Liver (tissue), 3 donors: ENCODE data around the gene TRPV4.

Source experiments
- RAD21 ChIP-seq, 2 donors: IDR thresholded peaks; 2 replicates each; pipeline ENCODE4 v1.6.1; 2016; ENCODE audit warnings: antibody characterized with exemption in 2 of 2, mild to moderate bottlenecking in 2 of 2
- TF ChIP-seq, protein P1 (sequence below): fragments of 150-350 bp; IDR thresholded peaks from 2 replicates; pipeline ENCODE4 v1.5.1; 2017; ENCODE audit warnings: improper control_type of control experiment, low read depth, low read length; ENCODE audit not compliant: missing input control
- TF ChIP-seq, protein P2 (sequence below): IDR thresholded peaks from 2 replicates; pipeline ENCODE4 v1.6.1; 2016; ENCODE audit warnings: antibody characterized with exemption, mild to moderate bottlenecking
- donor health status: healthy.
- donor health status: healthy.

DNA sequence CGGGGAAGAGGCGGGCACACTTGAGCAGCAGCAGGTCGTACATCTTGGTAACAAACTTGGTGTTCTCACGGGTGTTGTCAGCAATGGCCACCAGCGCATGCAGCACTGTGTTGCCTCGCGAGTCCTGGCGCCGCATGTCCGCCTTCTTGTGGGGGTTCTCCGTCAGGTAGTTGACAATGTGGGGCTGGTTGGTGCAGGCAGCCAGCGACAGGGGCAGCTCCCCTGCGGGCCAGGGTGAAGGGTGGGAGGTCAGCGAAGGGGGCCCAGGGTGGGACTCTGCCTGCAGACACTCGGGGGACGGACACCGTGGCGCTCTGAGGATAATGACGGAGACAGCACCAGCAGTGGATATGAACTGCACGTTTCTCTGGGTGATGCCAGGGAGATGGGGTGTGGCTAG, 34.5 kb downstream of the TRPV4 start:
- TF ChIP-seq, protein P1, sequence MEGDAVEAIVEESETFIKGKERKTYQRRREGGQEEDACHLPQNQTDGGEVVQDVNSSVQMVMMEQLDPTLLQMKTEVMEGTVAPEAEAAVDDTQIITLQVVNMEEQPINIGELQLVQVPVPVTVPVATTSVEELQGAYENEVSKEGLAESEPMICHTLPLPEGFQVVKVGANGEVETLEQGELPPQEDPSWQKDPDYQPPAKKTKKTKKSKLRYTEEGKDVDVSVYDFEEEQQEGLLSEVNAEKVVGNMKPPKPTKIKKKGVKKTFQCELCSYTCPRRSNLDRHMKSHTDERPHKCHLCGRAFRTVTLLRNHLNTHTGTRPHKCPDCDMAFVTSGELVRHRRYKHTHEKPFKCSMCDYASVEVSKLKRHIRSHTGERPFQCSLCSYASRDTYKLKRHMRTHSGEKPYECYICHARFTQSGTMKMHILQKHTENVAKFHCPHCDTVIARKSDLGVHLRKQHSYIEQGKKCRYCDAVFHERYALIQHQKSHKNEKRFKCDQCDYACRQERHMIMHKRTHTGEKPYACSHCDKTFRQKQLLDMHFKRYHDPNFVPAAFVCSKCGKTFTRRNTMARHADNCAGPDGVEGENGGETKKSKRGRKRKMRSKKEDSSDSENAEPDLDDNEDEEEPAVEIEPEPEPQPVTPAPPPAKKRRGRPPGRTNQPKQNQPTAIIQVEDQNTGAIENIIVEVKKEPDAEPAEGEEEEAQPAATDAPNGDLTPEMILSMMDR: no peak
- TF ChIP-seq, protein P2, sequence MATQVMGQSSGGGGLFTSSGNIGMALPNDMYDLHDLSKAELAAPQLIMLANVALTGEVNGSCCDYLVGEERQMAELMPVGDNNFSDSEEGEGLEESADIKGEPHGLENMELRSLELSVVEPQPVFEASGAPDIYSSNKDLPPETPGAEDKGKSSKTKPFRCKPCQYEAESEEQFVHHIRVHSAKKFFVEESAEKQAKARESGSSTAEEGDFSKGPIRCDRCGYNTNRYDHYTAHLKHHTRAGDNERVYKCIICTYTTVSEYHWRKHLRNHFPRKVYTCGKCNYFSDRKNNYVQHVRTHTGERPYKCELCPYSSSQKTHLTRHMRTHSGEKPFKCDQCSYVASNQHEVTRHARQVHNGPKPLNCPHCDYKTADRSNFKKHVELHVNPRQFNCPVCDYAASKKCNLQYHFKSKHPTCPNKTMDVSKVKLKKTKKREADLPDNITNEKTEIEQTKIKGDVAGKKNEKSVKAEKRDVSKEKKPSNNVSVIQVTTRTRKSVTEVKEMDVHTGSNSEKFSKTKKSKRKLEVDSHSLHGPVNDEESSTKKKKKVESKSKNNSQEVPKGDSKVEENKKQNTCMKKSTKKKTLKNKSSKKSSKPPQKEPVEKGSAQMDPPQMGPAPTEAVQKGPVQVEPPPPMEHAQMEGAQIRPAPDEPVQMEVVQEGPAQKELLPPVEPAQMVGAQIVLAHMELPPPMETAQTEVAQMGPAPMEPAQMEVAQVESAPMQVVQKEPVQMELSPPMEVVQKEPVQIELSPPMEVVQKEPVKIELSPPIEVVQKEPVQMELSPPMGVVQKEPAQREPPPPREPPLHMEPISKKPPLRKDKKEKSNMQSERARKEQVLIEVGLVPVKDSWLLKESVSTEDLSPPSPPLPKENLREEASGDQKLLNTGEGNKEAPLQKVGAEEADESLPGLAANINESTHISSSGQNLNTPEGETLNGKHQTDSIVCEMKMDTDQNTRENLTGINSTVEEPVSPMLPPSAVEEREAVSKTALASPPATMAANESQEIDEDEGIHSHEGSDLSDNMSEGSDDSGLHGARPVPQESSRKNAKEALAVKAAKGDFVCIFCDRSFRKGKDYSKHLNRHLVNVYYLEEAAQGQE: no peak
- TF ChIP-seq RAD21 (IDR thresholded peaks at IDR 0.05): no peak
